Stomach (tissue), 4 donors: ENCODE measurements around the gene LRMDA.

Experiments
- POLR2AphosphoS5 ChIP-seq, 3 donors: sonication (generic); formaldehyde crosslinking; IDR thresholded peaks; one replicate each; pipeline ENCODE4 v1.6.1; 2016; ENCODE audit warnings: antibody characterized with exemption in 3 of 3
- TF ChIP-seq, protein P1 (sequence below), 7 experiments: fragments of 450-650 bp in 4 of 7; fragments of 200-600 bp in 3 of 7; sonication (generic) in 3 of 7; IDR thresholded peaks; one replicate each; pipeline ENCODE4 v1.5.1; 2016 to 2019; ENCODE audit warnings: antibody characterized with exemption in 7 of 7, control low read depth in 2 of 7, mild to moderate bottlenecking in 1 of 7

DNA sequence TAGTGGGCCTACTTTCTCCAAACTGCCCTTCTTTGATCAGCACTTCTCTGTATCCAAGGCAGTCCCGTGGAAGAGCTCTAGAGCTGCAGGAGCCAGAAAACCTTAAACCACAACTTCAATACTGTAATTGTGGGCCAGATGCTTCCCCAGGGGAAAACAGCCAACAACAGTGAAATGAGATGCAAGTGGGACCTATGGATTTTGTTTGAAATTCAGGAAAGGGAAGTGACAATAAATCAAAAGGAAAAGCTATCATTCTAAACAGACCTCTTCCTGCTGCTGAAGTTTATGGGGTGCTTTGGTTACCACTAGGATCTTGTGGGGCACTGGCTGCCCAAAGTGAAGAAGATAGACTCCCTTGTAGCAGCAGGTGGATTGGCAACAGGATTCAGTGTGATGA lies 1031.7 kb downstream of the LRMDA start:
- TF ChIP-seq, protein P1, sequence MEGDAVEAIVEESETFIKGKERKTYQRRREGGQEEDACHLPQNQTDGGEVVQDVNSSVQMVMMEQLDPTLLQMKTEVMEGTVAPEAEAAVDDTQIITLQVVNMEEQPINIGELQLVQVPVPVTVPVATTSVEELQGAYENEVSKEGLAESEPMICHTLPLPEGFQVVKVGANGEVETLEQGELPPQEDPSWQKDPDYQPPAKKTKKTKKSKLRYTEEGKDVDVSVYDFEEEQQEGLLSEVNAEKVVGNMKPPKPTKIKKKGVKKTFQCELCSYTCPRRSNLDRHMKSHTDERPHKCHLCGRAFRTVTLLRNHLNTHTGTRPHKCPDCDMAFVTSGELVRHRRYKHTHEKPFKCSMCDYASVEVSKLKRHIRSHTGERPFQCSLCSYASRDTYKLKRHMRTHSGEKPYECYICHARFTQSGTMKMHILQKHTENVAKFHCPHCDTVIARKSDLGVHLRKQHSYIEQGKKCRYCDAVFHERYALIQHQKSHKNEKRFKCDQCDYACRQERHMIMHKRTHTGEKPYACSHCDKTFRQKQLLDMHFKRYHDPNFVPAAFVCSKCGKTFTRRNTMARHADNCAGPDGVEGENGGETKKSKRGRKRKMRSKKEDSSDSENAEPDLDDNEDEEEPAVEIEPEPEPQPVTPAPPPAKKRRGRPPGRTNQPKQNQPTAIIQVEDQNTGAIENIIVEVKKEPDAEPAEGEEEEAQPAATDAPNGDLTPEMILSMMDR (IDR thresholded peaks at IDR 0.05) = no peak
- no peak for TF ChIP-seq POLR2AphosphoS5 (IDR thresholded peaks at IDR 0.05)
